HAP-1 (cell line): ENCODE data around the gene DCUN1D3.

ENCODE experiments used
- DNase-seq, 2 experiments: peaks; one replicate each; pipeline ENCODE4 v3.0.0-alpha.2; 2016 to 2020; ENCODE audit warnings: low spot score in 2 of 2
- H3K27me3 ChIP-seq: fragments of 250-450 bp; sonication (Bioruptor Pico); 2 replicates; pipeline ENCODE4 v1.5.1; 2020; ENCODE audit warnings: low read depth, mild to moderate bottlenecking, moderate library complexity
- H3K36me3 ChIP-seq: fragments of 250-450 bp; sonication (Bioruptor Pico); replicated peaks from 2 replicates; pipeline ENCODE4 v1.5.1; 2020; ENCODE audit warnings: mild to moderate bottlenecking
- H3K4me1 ChIP-seq: fragments of 250-450 bp; sonication (Bioruptor Pico); 2 replicates; pipeline ENCODE4 v1.5.1; 2020; ENCODE audit warnings: mild to moderate bottlenecking
- H3K4me3 ChIP-seq: fragments of 250-450 bp; sonication (Bioruptor Pico); 2 replicates; pipeline ENCODE4 v1.5.1; 2020; ENCODE audit warnings: mild to moderate bottlenecking, moderate library complexity
- H3K9me3 ChIP-seq: fragments of 250-450 bp; sonication (Bioruptor Pico); 2 replicates; pipeline ENCODE4 v1.5.1; 2020; ENCODE audit warnings: mild to moderate bottlenecking, moderate library complexity
- in situ Hi-C: fragments of 300-500 bp; cut with MboI; formaldehyde crosslinking; loops from 3 replicates; pipeline ENCODE4 v1.14.3; 2020; ENCODE audit warnings: low sequenced_read_pairs, inconsistent platforms, mixed read lengths

The DCUN1D3 gene

GRCh38 chr16:20839504-20839903, 60.7 kb downstream of the DCUN1D3 start:
- in situ Hi-C loops: no loop called here
- no peak for DNase-seq
- no peaks in the 10 kb centered on the region for H3K27me3 ChIP-seq
- H3K4me3 ChIP-seq: no peak overlapping the region
- H3K36me3 ChIP-seq: peaks cover 30% of the 10 kb centered on the region
- peaks cover 10% of the 10 kb centered on the region for H3K4me1 ChIP-seq
- H3K9me3 ChIP-seq: no peaks in the 10 kb centered on the region

- Histone ChIP-seq H3K27me3 (no peaks in the 10 kb centered on the region), H3K4me1 (peaks cover 10% of the 10 kb centered on the region), H3K4me3 (no peak overlapping the region), H3K9me3 (no peaks in the 10 kb centered on the region), H3K36me3 (peaks cover 41% of the 10 kb centered on the region)
- no peak for DNase-seq
- in situ Hi-C loops: no loop called here
These were observed 61.9 kb downstream of the DCUN1D3 start for GRCh38 chr16:20838240-20838639.

- in situ Hi-C loops: no loop called here
- peaks cover 42% of the 10 kb centered on the region for H3K36me3 ChIP-seq
These were observed 67.1 kb downstream of the DCUN1D3 start for GRCh38 chr16:20833086-20833485.

GRCh38 chr16:20830372-20830771, 69.8 kb downstream of the DCUN1D3 start:
- Histone ChIP-seq H3K9me3 (no peaks in the 10 kb centered on the region), H3K27me3 (no peaks in the 10 kb centered on the region), H3K4me3 (no peak overlapping the region), H3K36me3 (peaks cover 46% of the 10 kb centered on the region), H3K4me1 (peaks cover 8% of the 10 kb centered on the region)
- DNase-seq: no peak
- in situ Hi-C loops: no loop called here

More at GRCh38 chr16:20833086-20833485, 67.1 kb downstream of the DCUN1D3 start:
- no peak for DNase-seq
- H3K4me1 ChIP-seq: peaks cover 8% of the 10 kb centered on the region
- H3K9me3 ChIP-seq: no peaks in the 10 kb centered on the region
- H3K27me3 ChIP-seq: no peaks in the 10 kb centered on the region
- H3K4me3 ChIP-seq: no peak overlapping the region

- peaks cover 41% of the 10 kb centered on the region for H3K36me3 ChIP-seq
- in situ Hi-C loops: no loop called here
- H3K4me1 ChIP-seq: peaks cover 8% of the 10 kb centered on the region
- DNase-seq: no peak
- H3K27me3 ChIP-seq: no peaks in the 10 kb centered on the region
- no peak overlapping the region for H3K4me3 ChIP-seq
- H3K9me3 ChIP-seq: no peaks in the 10 kb centered on the region
These were observed 70.6 kb downstream of the DCUN1D3 start for GRCh38 chr16:20829536-20829935.

GRCh38 chr16:20826039-20826566, 74.1 kb downstream of the DCUN1D3 start:
- Histone ChIP-seq H3K4me3 (no peak overlapping the region), H3K9me3 (no peaks in the 10 kb centered on the region), H3K4me1 (peaks cover 8% of the 10 kb centered on the region), H3K27me3 (no peaks in the 10 kb centered on the region), H3K36me3 (peaks cover 37% of the 10 kb centered on the region)
- in situ Hi-C loops: no loop called here
- no peak for DNase-seq

GRCh38 chr16:20822521-20823325, 77.4 kb downstream of the DCUN1D3 start:
- in situ Hi-C loops: no loop called here
- H3K4me1 ChIP-seq: no peaks in the 10 kb centered on the region
- DNase-seq: no peak
- no peak overlapping the region for H3K4me3 ChIP-seq
- peaks cover 34% of the 10 kb centered on the region for H3K36me3 ChIP-seq
- H3K27me3 ChIP-seq: no peaks in the 10 kb centered on the region
- H3K9me3 ChIP-seq: no peaks in the 10 kb centered on the region

GRCh38 chr16:20821682-20822081, 78.5 kb downstream of the DCUN1D3 start:
- H3K9me3 ChIP-seq: no peaks in the 10 kb centered on the region
- no peak overlapping the region for H3K4me3 ChIP-seq
- H3K27me3 ChIP-seq: no peaks in the 10 kb centered on the region
- H3K36me3 ChIP-seq: peaks cover 32% of the 10 kb centered on the region
- H3K4me1 ChIP-seq: no peaks in the 10 kb centered on the region
- in situ Hi-C loops: no loop called here
- no peak for DNase-seq

- Histone ChIP-seq H3K27me3 (no peaks in the 10 kb centered on the region), H3K36me3 (peaks cover 36% of the 10 kb centered on the region), H3K4me1 (no peaks in the 10 kb centered on the region), H3K4me3 (no peak overlapping the region), H3K9me3 (no peaks in the 10 kb centered on the region)
- DNase-seq: no peak
- in situ Hi-C loops: no loop called here
These were observed 81.1 kb downstream of the DCUN1D3 start for GRCh38 chr16:20818929-20819585.

- H3K4me1 ChIP-seq: no peaks in the 10 kb centered on the region
- H3K4me3 ChIP-seq: no peak overlapping the region
- H3K27me3 ChIP-seq: no peaks in the 10 kb centered on the region
- in situ Hi-C loops: no loop called here
- DNase-seq: no peak
- H3K9me3 ChIP-seq: no peaks in the 10 kb centered on the region
- H3K36me3 ChIP-seq: peaks cover 20% of the 10 kb centered on the region; the same call in 1 of the 2 replicates
These were observed 85.4 kb downstream of the DCUN1D3 start for GRCh38 chr16:20814784-20815183.

- no peaks in the 10 kb centered on the region for H3K4me1 ChIP-seq
- in situ Hi-C loops: no loop called here
- H3K27me3 ChIP-seq: no peaks in the 10 kb centered on the region
- DNase-seq: no peak
- no peaks in the 10 kb centered on the region for H3K9me3 ChIP-seq
- peaks cover 20% of the 10 kb centered on the region; the same call in 1 of the 2 replicates for H3K36me3 ChIP-seq
- H3K4me3 ChIP-seq: no peak overlapping the region
These were observed 87.6 kb downstream of the DCUN1D3 start for GRCh38 chr16:20812510-20812909.

- Histone ChIP-seq H3K36me3 (peaks cover 16% of the 10 kb centered on the region; the same call in 1 of the 2 replicates), H3K4me1 (no peaks in the 10 kb centered on the region), H3K9me3 (no peaks in the 10 kb centered on the region), H3K4me3 (no peak overlapping the region), H3K27me3 (no peaks in the 10 kb centered on the region)
- in situ Hi-C loops: no loop called here
- no peak for DNase-seq
These were observed 88.2 kb downstream of the DCUN1D3 start for GRCh38 chr16:20811889-20812439.

- Histone ChIP-seq H3K9me3 (no peaks in the 10 kb centered on the region), H3K4me3 (no peak overlapping the region), H3K36me3 (peaks cover 2% of the 10 kb centered on the region), H3K27me3 (no peaks in the 10 kb centered on the region), H3K4me1 (peaks cover 4% of the 10 kb centered on the region; the same call in 1 of the 2 replicates)
- no peak for DNase-seq
- in situ Hi-C loops: no loop called here
These were observed 92.3 kb downstream of the DCUN1D3 start for GRCh38 chr16:20807862-20808261.
